Measurements from ENCODE around the gene USP10.
"Not testable (repeated sequence)": the region's sequence is repeated elsewhere in the genome, so short reads cannot be mapped to it uniquely, and the experiment has no call there.

The USP10 gene

DNA sequence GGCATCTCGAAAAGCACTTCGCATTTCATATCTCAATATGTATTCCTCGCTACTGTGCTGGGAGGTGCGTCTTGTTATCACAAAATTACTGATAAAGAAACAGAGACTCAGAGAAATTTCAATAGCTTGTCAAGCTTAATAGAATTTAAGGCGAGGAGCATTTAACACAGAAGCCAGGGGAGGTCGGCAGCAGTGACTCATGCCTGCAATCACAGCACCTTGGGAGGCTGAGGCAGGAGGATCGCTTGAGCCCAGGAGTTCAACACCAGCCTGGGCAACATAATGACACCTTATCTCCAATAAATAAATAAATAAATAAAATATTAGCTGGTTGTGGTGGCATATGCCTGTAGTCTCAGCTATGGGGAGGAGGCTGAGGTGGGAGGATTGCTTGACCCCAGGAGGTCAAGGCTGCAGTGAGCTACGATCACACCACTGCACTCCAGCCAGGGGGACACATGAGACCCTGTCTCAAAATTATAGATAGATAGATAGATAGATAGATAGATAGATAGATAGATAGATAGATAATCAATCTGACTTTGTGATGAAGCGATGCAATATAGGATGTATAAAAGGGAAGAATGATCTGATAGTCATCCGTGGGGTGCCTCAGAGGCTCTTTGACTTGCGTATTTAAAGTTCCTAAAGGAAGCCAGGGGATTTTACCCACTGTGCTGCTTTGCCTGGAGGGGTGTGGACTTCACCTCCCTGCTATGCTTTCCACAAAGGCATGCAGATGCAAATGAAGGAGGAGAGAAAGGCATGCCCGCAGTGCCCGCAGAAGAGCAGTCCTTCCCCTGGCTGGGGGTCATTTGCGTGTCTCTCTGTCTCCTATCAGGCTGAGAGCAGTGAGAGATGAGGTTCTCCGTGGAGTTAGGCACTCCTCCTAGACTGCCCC, 15.9 kb upstream of the USP10 start:
- TF ChIP-seq SUZ12 (IDR thresholded peaks at IDR 0.05; ENCODE audit: extremely low read depth, insufficient read depth, insufficient read length) (no peak), ZNF274 (IDR thresholded peaks at IDR 0.05; ENCODE audit: low read depth, low read length) (no peak), YY1 (IDR thresholded peaks at IDR 0.05; ENCODE audit: insufficient read depth, insufficient read length) (no peak)
- H3K9me3 ChIP-seq (ENCODE audit: insufficient read depth, low read length) = peaks cover 9% of the 10 kb centered on the region; the same call in 1 of the 2 replicates
- no peaks in the 10 kb centered on the region for H3K36me3 ChIP-seq (ENCODE audit: insufficient read depth, insufficient read length, low read length)
- no peak overlapping the region for H3K9ac ChIP-seq (ENCODE audit: insufficient read length, low read depth)
- no peaks in the 10 kb centered on the region for H3K27me3 ChIP-seq (ENCODE audit: insufficient read depth, insufficient read length)
- no peak overlapping the region for H3K4me3 ChIP-seq (ENCODE audit: insufficient read length, low read depth)
- DNase-seq (ENCODE audit: low read depth, low spot score) = peak; percentile 63
- H3K4me1 ChIP-seq (ENCODE audit: insufficient read depth, insufficient read length) = peaks cover 11% of the 10 kb centered on the region

DNA sequence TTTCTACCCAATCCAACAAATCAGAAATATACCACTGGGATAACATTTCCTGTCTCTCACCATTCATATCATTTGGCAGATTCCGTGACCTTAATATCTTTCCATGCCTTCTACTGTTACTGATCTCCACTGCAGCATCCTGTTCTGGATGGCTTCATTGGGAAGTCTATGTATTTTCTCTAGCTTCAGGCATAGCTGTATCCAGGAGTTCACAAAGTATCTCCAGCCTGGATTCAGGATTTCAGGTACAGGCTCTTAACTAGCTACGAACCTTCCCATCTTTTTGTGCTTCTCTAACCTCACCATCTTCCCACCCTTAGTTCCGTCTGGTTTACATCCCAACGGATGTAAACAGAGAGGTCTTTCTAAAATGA, 15.2 kb upstream of the USP10 start:
- Histone ChIP-seq H3K27me3 (ENCODE audit: insufficient read depth, insufficient read length) (no peaks in the 10 kb centered on the region), H3K4me1 (ENCODE audit: insufficient read depth, insufficient read length) (peaks cover 11% of the 10 kb centered on the region), H3K9ac (ENCODE audit: insufficient read length, low read depth) (no peak overlapping the region), H3K9me3 (ENCODE audit: insufficient read depth, low read length) (peaks cover 9% of the 10 kb centered on the region; the same call in 1 of the 2 replicates), H3K36me3 (ENCODE audit: insufficient read depth, insufficient read length, low read length) (no peaks in the 10 kb centered on the region), H3K4me3 (ENCODE audit: insufficient read length, low read depth) (no peak overlapping the region)
- DNase-seq (ENCODE audit: low read depth, low spot score) = no peak
- TF ChIP-seq ZNF274 (IDR thresholded peaks at IDR 0.05; ENCODE audit: low read depth, low read length) (no peak), YY1 (IDR thresholded peaks at IDR 0.05; ENCODE audit: insufficient read depth, insufficient read length) (no peak), SUZ12 (IDR thresholded peaks at IDR 0.05; ENCODE audit: extremely low read depth, insufficient read depth, insufficient read length) (no peak)

- peaks cover 9% of the 10 kb centered on the region; the same call in 1 of the 2 replicates for H3K9me3 ChIP-seq (ENCODE audit: insufficient read depth, low read length)
- H3K4me3 ChIP-seq (ENCODE audit: insufficient read length, low read depth) = no peak overlapping the region
- no peaks in the 10 kb centered on the region for H3K27me3 ChIP-seq (ENCODE audit: insufficient read depth, insufficient read length)
- H3K4me1 ChIP-seq (ENCODE audit: insufficient read depth, insufficient read length) = peaks cover 11% of the 10 kb centered on the region
- TF ChIP-seq ZNF274 (IDR thresholded peaks at IDR 0.05; ENCODE audit: low read depth, low read length) (no peak), YY1 (IDR thresholded peaks at IDR 0.05; ENCODE audit: insufficient read depth, insufficient read length) (no peak), SUZ12 (IDR thresholded peaks at IDR 0.05; ENCODE audit: extremely low read depth, insufficient read depth, insufficient read length) (no peak)
- H3K9ac ChIP-seq (ENCODE audit: insufficient read length, low read depth) = no peak overlapping the region
- no peak for DNase-seq (ENCODE audit: low read depth, low spot score)
- H3K36me3 ChIP-seq (ENCODE audit: insufficient read depth, insufficient read length, low read length) = no peaks in the 10 kb centered on the region
These were observed 14.6 kb upstream of the USP10 start for GRCh38 chr16:84685210-84685609.

DNA sequence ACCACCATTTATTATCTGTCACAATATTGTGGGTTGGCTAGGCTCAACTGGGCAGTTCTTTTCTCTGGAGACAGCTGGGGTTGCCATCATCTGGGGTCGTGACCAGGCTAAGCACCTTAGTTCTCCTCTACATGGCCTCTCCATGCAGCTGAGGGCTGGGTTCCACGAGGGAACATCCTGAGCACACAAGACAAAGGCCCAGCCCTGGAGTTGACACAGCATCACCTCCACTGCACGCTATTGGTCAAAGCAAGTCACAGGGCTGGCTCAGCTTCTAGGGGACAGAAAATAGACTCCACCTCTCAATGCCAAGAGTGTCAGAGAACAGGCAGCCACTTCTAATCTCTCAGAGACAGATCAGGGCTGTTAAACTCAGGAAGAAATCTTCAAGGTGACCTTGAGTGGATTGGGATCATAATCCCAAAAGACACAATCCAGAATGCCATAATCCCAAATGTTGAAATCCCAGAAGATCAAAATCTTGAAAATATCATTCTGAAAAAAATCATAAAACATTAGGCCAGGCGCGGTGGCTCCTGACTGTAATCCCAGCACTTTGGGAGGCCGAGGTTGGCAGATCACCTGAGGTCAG, 13.0 kb upstream of the USP10 start:
- no peaks in the 10 kb centered on the region for H3K27me3 ChIP-seq (ENCODE audit: insufficient read depth, insufficient read length)
- H3K9me3 ChIP-seq (ENCODE audit: insufficient read depth, low read length) = peaks cover 9% of the 10 kb centered on the region; the same call in 1 of the 2 replicates
- H3K36me3 ChIP-seq (ENCODE audit: insufficient read depth, insufficient read length, low read length) = no peaks in the 10 kb centered on the region
- no peak for DNase-seq (ENCODE audit: low read depth, low spot score)
- H3K9ac ChIP-seq (ENCODE audit: insufficient read length, low read depth) = no peak overlapping the region
- TF ChIP-seq SUZ12 (IDR thresholded peaks at IDR 0.05; ENCODE audit: extremely low read depth, insufficient read depth, insufficient read length) (no peak), YY1 (IDR thresholded peaks at IDR 0.05; ENCODE audit: insufficient read depth, insufficient read length) (no peak), ZNF274 (IDR thresholded peaks at IDR 0.05; ENCODE audit: low read depth, low read length) (no peak)
- H3K4me1 ChIP-seq (ENCODE audit: insufficient read depth, insufficient read length) = peaks cover 11% of the 10 kb centered on the region
- no peak overlapping the region for H3K4me3 ChIP-seq (ENCODE audit: insufficient read length, low read depth)

DNA sequence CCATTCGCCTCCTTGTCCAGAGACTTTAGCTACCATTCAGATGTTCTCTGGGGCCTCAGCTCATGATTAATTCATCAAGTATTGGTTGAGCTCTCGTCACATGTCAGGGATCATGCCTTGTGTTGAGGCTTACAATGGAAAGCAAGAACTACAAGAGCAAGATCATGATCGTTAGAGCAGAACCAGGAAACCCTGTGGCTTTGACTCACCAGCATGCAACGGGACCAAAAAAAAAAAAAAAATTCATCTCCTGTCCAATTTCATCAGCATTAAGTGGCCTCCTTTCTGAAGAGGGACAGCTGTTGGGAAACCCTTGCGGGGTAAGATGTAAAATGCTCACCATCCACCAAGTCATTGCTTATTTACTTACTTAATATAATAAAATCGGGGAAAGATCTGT, 12.1 kb upstream of the USP10 start:
- DNase-seq (ENCODE audit: low read depth, low spot score) = no peak

GRCh38 chr16:84688163-84688562, 11.6 kb upstream of the USP10 start:
- not testable (repeated sequence) for H3K27me3 ChIP-seq (ENCODE audit: insufficient read depth, insufficient read length); H3K9me3 ChIP-seq (ENCODE audit: insufficient read depth, low read length); H3K4me3 ChIP-seq (ENCODE audit: insufficient read length, low read depth); H3K9ac ChIP-seq (ENCODE audit: insufficient read length, low read depth); H3K36me3 ChIP-seq (ENCODE audit: insufficient read depth, insufficient read length, low read length); DNase-seq (ENCODE audit: low read depth, low spot score)
- peaks cover 11% of the 10 kb centered on the region for H3K4me1 ChIP-seq (ENCODE audit: insufficient read depth, insufficient read length)

More for the DNA sequence above, 12.1 kb upstream of the USP10 start:
- no peaks in the 10 kb centered on the region for H3K36me3 ChIP-seq (ENCODE audit: insufficient read depth, insufficient read length, low read length)
- peaks cover 9% of the 10 kb centered on the region; the same call in 1 of the 2 replicates for H3K9me3 ChIP-seq (ENCODE audit: insufficient read depth, low read length)
- TF ChIP-seq SUZ12 (IDR thresholded peaks at IDR 0.05; ENCODE audit: extremely low read depth, insufficient read depth, insufficient read length) = no peak
- TF ChIP-seq YY1 (IDR thresholded peaks at IDR 0.05; ENCODE audit: insufficient read depth, insufficient read length) = no peak
- no peak for TF ChIP-seq ZNF274 (IDR thresholded peaks at IDR 0.05; ENCODE audit: low read depth, low read length)
- H3K9ac ChIP-seq (ENCODE audit: insufficient read length, low read depth) = no peak overlapping the region
- no peak overlapping the region for H3K4me3 ChIP-seq (ENCODE audit: insufficient read length, low read depth)
- H3K27me3 ChIP-seq (ENCODE audit: insufficient read depth, insufficient read length) = no peaks in the 10 kb centered on the region
- peaks cover 11% of the 10 kb centered on the region for H3K4me1 ChIP-seq (ENCODE audit: insufficient read depth, insufficient read length)

- TF ChIP-seq ZNF274 (IDR thresholded peaks at IDR 0.05; ENCODE audit: low read depth, low read length) (no peak), SUZ12 (IDR thresholded peaks at IDR 0.05; ENCODE audit: extremely low read depth, insufficient read depth, insufficient read length) (no peak), YY1 (IDR thresholded peaks at IDR 0.05; ENCODE audit: insufficient read depth, insufficient read length) (no peak)
- no peaks in the 10 kb centered on the region for H3K27me3 ChIP-seq (ENCODE audit: insufficient read depth, insufficient read length)
- no peak overlapping the region for H3K9ac ChIP-seq (ENCODE audit: insufficient read length, low read depth)
- H3K9me3 ChIP-seq (ENCODE audit: insufficient read depth, low read length) = peaks cover 9% of the 10 kb centered on the region; the same call in 1 of the 2 replicates
- H3K4me3 ChIP-seq (ENCODE audit: insufficient read length, low read depth) = no peak overlapping the region
- no peaks in the 10 kb centered on the region for H3K36me3 ChIP-seq (ENCODE audit: insufficient read depth, insufficient read length, low read length)
- peaks cover 8% of the 10 kb centered on the region for H3K4me1 ChIP-seq (ENCODE audit: insufficient read depth, insufficient read length)
- DNase-seq (ENCODE audit: low read depth, low spot score) = no peak
These were observed 10.7 kb upstream of the USP10 start for GRCh38 chr16:84689111-84689510.

Measured in NT2/D1 (cell line).